ENCODE data around the gene TMCO5A. TPM values are rescaled to one million over a fixed set of nuclear protein-coding genes. Genes with fewer than 3 reads are reported as not detected.

Gene TMCO5A
- total RNA-seq, 1 experiment from 2014 or later = not detected

DNA sequence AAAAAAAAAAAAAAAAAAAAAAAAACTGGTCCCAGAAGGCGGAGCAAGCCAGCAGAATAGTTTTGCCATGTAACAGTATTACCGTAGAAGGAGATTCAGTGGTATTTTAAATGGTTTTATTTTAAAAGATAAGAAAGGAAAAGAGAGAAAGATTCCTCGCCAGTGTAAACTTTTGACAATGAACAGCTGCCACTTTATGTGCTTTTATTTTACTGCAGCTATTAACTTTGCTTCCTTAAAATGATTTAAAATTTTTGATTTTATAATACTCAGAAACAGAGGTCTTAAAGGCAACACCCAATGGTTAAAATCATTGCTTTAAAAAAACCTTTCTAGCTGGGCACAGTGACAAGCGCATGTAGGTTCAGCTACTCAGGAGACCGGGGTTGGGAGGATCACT, 46.8 kb downstream of the TMCO5A start:
- Mint-ChIP-seq H3K4me3 (no peak overlapping the region), H3K27me3 (ENCODE audit: low read depth) (no peaks in the 10 kb centered on the region), H3K36me3 (ENCODE audit: insufficient read depth in 1 of 3, low read depth in 3 of 3) (no peaks in the 10 kb centered on the region), H3K27ac (no peak overlapping the region), H3K4me1 (peaks cover 0 to 4% of the 10 kb centered on the region in 2 experiments; a peak in 2 of 4 replicates), H3K9me3 (peaks cover 2 to 3% of the 10 kb centered on the region in 2 experiments; a peak in 3 of 5 replicates)
- DNase-seq = no peak
- no peak overlapping the region for H4K8ac ChIP-seq (replicated peaks; ENCODE audit: insufficient read length, low read depth, low read length)
- H2AK5ac ChIP-seq (ENCODE audit: insufficient read length, low read length) = no peak overlapping the region
- H3K27ac ChIP-seq (ENCODE audit: insufficient read length, low read depth, low read length) = no peak overlapping the region
- H2BK20ac ChIP-seq (ENCODE audit: low read depth, low read length, poor library complexity, severe bottlenecking) = no peak overlapping the region
- H4K20me1 ChIP-seq (ENCODE audit: control insufficient read depth, insufficient read depth, insufficient read length) = no peaks in the 10 kb centered on the region
- H3K56ac ChIP-seq (ENCODE audit: insufficient read length, low read depth, low read length) = no peak overlapping the region
- no peaks in the 10 kb centered on the region for H3K23me2 ChIP-seq (ENCODE audit: insufficient read length, low read depth, low read length, poor library complexity, severe bottlenecking)
- H3K4ac ChIP-seq (ENCODE audit: low read depth, low read length) = no peak overlapping the region
- H4K5ac ChIP-seq (ENCODE audit: insufficient read length, low read depth, low read length) = no peak overlapping the region
- H2BK120ac ChIP-seq (ENCODE audit: low read depth, low read length, poor library complexity, severe bottlenecking) = no peak overlapping the region
- no peaks in the 10 kb centered on the region for H3K9me3 ChIP-seq (ENCODE audit: control insufficient read depth, low read depth, low read length)
- no peak overlapping the region for H2BK15ac ChIP-seq (ENCODE audit: low read depth, low read length)
- no peak overlapping the region for H4K91ac ChIP-seq (ENCODE audit: insufficient read length, low read depth, low read length)
- H3K4me2 ChIP-seq (ENCODE audit: insufficient read depth, insufficient read length, low read length) = no peak overlapping the region
- WGBS (ENCODE audit: extremely low coverage, insufficient read length, low lambda C conversion rate) = no CpG with 5 or more reads among the region's 5 CpGs
- no peak overlapping the region for H3K14ac ChIP-seq (ENCODE audit: insufficient read depth, low read length)
- no peak for TF ChIP-seq CTCF (conservative IDR thresholded peaks at IDR 0.05)
- no peak overlapping the region for H3K18ac ChIP-seq (ENCODE audit: insufficient read length, low read depth, low read length)
- H3K79me2 ChIP-seq (ENCODE audit: insufficient read depth, low read length) = no peaks in the 10 kb centered on the region
- H3K27me3 ChIP-seq (ENCODE audit: insufficient read depth, low read length) = no peaks in the 10 kb centered on the region
- H3K4me1 ChIP-seq (ENCODE audit: insufficient read depth, low read length) = no peaks in the 10 kb centered on the region
- no peak overlapping the region for H3K23ac ChIP-seq (ENCODE audit: insufficient read length, low read depth, low read length)
- H2BK12ac ChIP-seq (ENCODE audit: insufficient read length, low read depth, low read length) = no peak overlapping the region
- H3K79me1 ChIP-seq (ENCODE audit: insufficient read depth, low read depth, low read length, poor library complexity, severe bottlenecking) = no peaks in the 10 kb centered on the region
- H2AFZ ChIP-seq (ENCODE audit: low read length) = no peak overlapping the region
- H3K9ac ChIP-seq (ENCODE audit: extremely low read depth, insufficient read length, low read length) = no peak overlapping the region
- H3T11ph ChIP-seq (ENCODE audit: low read length) = no peak overlapping the region
- no peak overlapping the region for H2BK5ac ChIP-seq (ENCODE audit: insufficient read length, low read length)

Data from H9 (cell line).